IMR-90 (cell line): ENCODE results near the gene HDAC9. TPM values are rescaled to one million over a fixed set of nuclear protein-coding genes. Genes with fewer than 3 reads are reported as not detected.
A peak's percentile ranks its signal among the peaks of the same experiment; 100 is the strongest.

ENCODE experiments used
- ATAC-seq: fragments of 200-7000 bp; cut with Tn5 transposase; 2 replicates; pipeline ENCODE4 v1.9.1; 2020; ENCODE audit warnings: low read depth, mild to moderate bottlenecking, moderate library complexity
- BruUV-seq: library from RNA; stranded (reverse); fragments of 400-500 nt; replicated peaks from 2 replicates; lab custom pipeline; 2021; lab: Mats Ljungman, UMichigan
- CTCF ChIA-PET: fragments of 300-600 bp; formaldehyde crosslinking; extraction: SDS; loops from one replicate; lab custom pipeline; 2021; ENCODE audit warnings: antibody characterized with exemption; lab: Yijun Ruan, JAX
- POLR2A ChIA-PET: fragments of 300-600 bp; sonication (Branson Sonifier 250); formaldehyde crosslinking; loops from one replicate; lab custom pipeline; 2022; ENCODE audit warnings: antibody characterized with exemption; ENCODE audit not compliant: unreplicated experiment; lab: Charles Lee
- DNase-seq: peaks from one replicate; pipeline ENCODE4 v3.0.0; 2013
- H2AFZ ChIP-seq: replicated peaks from 2 replicates; pipeline ENCODE3; 2013; ENCODE audit warnings: low read length, mild to moderate bottlenecking; ENCODE audit not compliant: poor library complexity
- H2AK5ac ChIP-seq: 2 replicates; pipeline ENCODE4 v1.6.1; 2013; ENCODE audit warnings: low read depth, low read length, inconsistent platforms
- H2AK9ac ChIP-seq: replicated peaks from 2 replicates; pipeline ENCODE3; 2013; ENCODE audit warnings: mild to moderate bottlenecking, low read depth, low read length, moderate library complexity; ENCODE audit not compliant: poor library complexity
- H2BK120ac ChIP-seq: 2 replicates; pipeline ENCODE4 v1.6.1; 2013; ENCODE audit warnings: low read depth, low read length, inconsistent platforms
- H2BK15ac ChIP-seq: 3 replicates; pipeline ENCODE4 v1.6.1; 2013; ENCODE audit warnings: low read depth, low read length, inconsistent platforms
- H2BK20ac ChIP-seq: 2 replicates; pipeline ENCODE4 v1.6.1; 2013; ENCODE audit warnings: low read depth, mild to moderate bottlenecking, inconsistent platforms, low read length, moderate library complexity
- H2BK5ac ChIP-seq: 2 replicates; pipeline ENCODE4 v1.6.1; 2013; ENCODE audit warnings: mild to moderate bottlenecking, low read depth, low read length, inconsistent platforms; ENCODE audit not compliant: poor library complexity, severe bottlenecking
- H3K14ac ChIP-seq: replicated peaks from 2 replicates; pipeline ENCODE4 v1.6.1; 2013; ENCODE audit warnings: low read depth, low read length, inconsistent platforms
- H3K18ac ChIP-seq: 2 replicates; pipeline ENCODE4 v1.6.1; 2013; ENCODE audit warnings: low read depth, low read length, control low read depth
- H3K23ac ChIP-seq: 2 replicates; pipeline ENCODE4 v1.6.1; 2013; ENCODE audit warnings: low read depth, low read length, inconsistent platforms
- H3K27ac ChIP-seq: 2 replicates; pipeline ENCODE4 v1.5.1; 2013; ENCODE audit warnings: mild to moderate bottlenecking, control low read depth, low read length; ENCODE audit not compliant: insufficient read depth
- H3K27me3 ChIP-seq: 2 replicates; pipeline ENCODE4 v1.6.1; 2013; ENCODE audit warnings: low read length; ENCODE audit not compliant: control insufficient read depth, insufficient read depth
- H3K36me3 ChIP-seq: 2 replicates; pipeline ENCODE4 v1.6.1; 2013; ENCODE audit warnings: low read length, mixed read lengths; ENCODE audit not compliant: control insufficient read depth, insufficient read depth
- H3K4ac ChIP-seq: 2 replicates; pipeline ENCODE4 v1.6.1; 2013; ENCODE audit warnings: low read depth, low read length, inconsistent platforms
- H3K4me1 ChIP-seq: 2 replicates; pipeline ENCODE4 v1.6.1; 2013; ENCODE audit warnings: low read length, mixed read lengths; ENCODE audit not compliant: control insufficient read depth, insufficient read depth
- H3K4me2 ChIP-seq: 2 replicates; pipeline ENCODE4 v1.6.1; 2013; ENCODE audit warnings: low read depth, mild to moderate bottlenecking, control low read depth, low read length, moderate library complexity
- H3K4me3 ChIP-seq: 2 replicates; pipeline ENCODE4 v1.5.1; 2013; ENCODE audit warnings: low read depth, mild to moderate bottlenecking, control low read depth, low read length, moderate library complexity; ENCODE audit not compliant: insufficient read depth
- H3K56ac ChIP-seq: 2 replicates; pipeline ENCODE4 v1.6.1; 2013; ENCODE audit warnings: low read length, inconsistent platforms; ENCODE audit not compliant: insufficient read depth; ENCODE audit errors: extremely low read depth
- H3K79me1 ChIP-seq, 2 experiments: 2 replicates each; pipeline ENCODE4 v1.6.1; 2013; ENCODE audit warnings: low read length in 2 of 2, inconsistent platforms in 1 of 2, low read depth in 1 of 2
- H3K9ac ChIP-seq: 2 replicates; pipeline ENCODE4 v1.6.1; 2013; ENCODE audit warnings: low read depth, low read length, control low read depth
- H3K9me1 ChIP-seq: 2 replicates; pipeline ENCODE4 v1.6.1; 2013; ENCODE audit warnings: low read length, inconsistent platforms; ENCODE audit not compliant: insufficient read depth
- H3K9me3 ChIP-seq: 2 replicates; pipeline ENCODE4 v1.6.1; 2013; ENCODE audit warnings: low read length; ENCODE audit not compliant: control insufficient read depth, insufficient read depth
- H4K20me1 ChIP-seq: 2 replicates; pipeline ENCODE4 v1.6.1; 2013; ENCODE audit warnings: low read length, inconsistent platforms; ENCODE audit not compliant: insufficient read depth
- H4K5ac ChIP-seq: 2 replicates; pipeline ENCODE4 v1.6.1; 2013; ENCODE audit warnings: mild to moderate bottlenecking, low read depth, low read length, control low read depth
- H4K8ac ChIP-seq, 2 experiments: 2 replicates each; pipeline ENCODE4 v1.6.1; 2013; ENCODE audit warnings: low read depth in 2 of 2, low read length in 2 of 2, control low read depth in 1 of 2, inconsistent platforms in 1 of 2
- H4K91ac ChIP-seq: 2 replicates; pipeline ENCODE4 v1.6.1; 2013; ENCODE audit warnings: low read depth, low read length, inconsistent platforms; ENCODE audit not compliant: insufficient read depth
- MAFK ChIP-seq: IDR thresholded peaks from 2 replicates; pipeline ENCODE4 v1.6.1; 2012; ENCODE audit warnings: low read depth, low read length, improper control_type of control experiment
- RAD21 ChIP-seq: IDR thresholded peaks from 2 replicates; pipeline ENCODE4 v1.6.1; 2012; ENCODE audit warnings: low read length, improper control_type of control experiment
- WGBS, 2 experiments: methylation state at CpG; one replicate each; pipeline versions ENCODE4 v1.1.5 to v1.1.7; 2013; ENCODE audit warnings: missing lambda C conversion rate in 2 of 2; ENCODE audit not compliant: insufficient read length in 1 of 2; ENCODE audit errors: extremely low coverage in 2 of 2; 5-methylcytosine and 5-hydroxymethylcytosine counted together
- dilution Hi-C: fragments of 300-500 bp; cut with HindIII; formaldehyde crosslinking; loops from one replicate; pipeline ENCODE4 v1.14.3; 2018; ENCODE audit warnings: low sequenced_read_pairs; ENCODE audit not compliant: unreplicated experiment
- in situ Hi-C: fragments of 300-500 bp; cut with MboI; formaldehyde crosslinking; loops from 3 replicates; pipeline ENCODE4 v1.14.3; 2019; ENCODE audit warnings: low sequenced_read_pairs, inconsistent platforms, mixed read lengths
- intact Hi-C: fragments of 100-400 bp; cut with micrococcal nuclease; formaldehyde crosslinking; loops from 2 replicates; pipeline ENCODE4 v1.10.0; 2022
- polyA plus RNA-seq, 3 experiments: library from polyadenylated mRNA; depleted of rRNA; stranded (reverse); fragments of >200 nt; gene quantifications; 2 replicates each; pipeline ENCODE4 v1.2.3, GENCODE V29; 2012; ENCODE audit warnings: low replicate concordance in 1 of 3
- total RNA-seq: library from RNA; depleted of rRNA; stranded (reverse); fragments of >200 nt; gene quantifications from 2 replicates; pipeline ENCODE4 v1.2.3, GENCODE V29; 2012

Gene HDAC9
- total and polyA plus RNA-seq, 2 of the 4 experiments (the other 2 are of a cell fraction): 4.3 to 24.7 TPM

GRCh38 chr7:18877874-18878273 lies 382.3 kb downstream of the HDAC9 start:
- Histone ChIP-seq H2BK120ac (no peak overlapping the region), H3K56ac (no peak overlapping the region), H4K91ac (no peak overlapping the region), H2AFZ (no peak overlapping the region), H2AK9ac (no peak overlapping the region), H3K4me2 (no peak overlapping the region), H3K79me1 (no peaks in the 10 kb centered on the region), H3K27ac (no peak overlapping the region), H3K27me3 (no peaks in the 10 kb centered on the region), H4K20me1 (no peaks in the 10 kb centered on the region), H3K4me3 (no peak overlapping the region), H4K5ac (no peak overlapping the region), H3K9me3 (no peaks in the 10 kb centered on the region; the same call in 1 of the 2 replicates), H3K9ac (no peak overlapping the region), H2BK5ac (no peak overlapping the region), H3K14ac (no peak overlapping the region), H3K36me3 (no peaks in the 10 kb centered on the region), H3K23ac (no peak overlapping the region), H2BK20ac (no peak overlapping the region), H3K4me1 (no peaks in the 10 kb centered on the region), H3K18ac (no peak overlapping the region), H3K4ac (no peak overlapping the region), H2BK15ac (no peak overlapping the region), H3K9me1 (no peaks in the 10 kb centered on the region), H2AK5ac (no peak overlapping the region), H4K8ac (no peak overlapping the region)
- dilution Hi-C loops: no loop called here
- CTCF ChIA-PET: no interaction called here
- DNase-seq (no peak), ATAC-seq (no peak)
- TF ChIP-seq RAD21 (no peak), MAFK (peak; percentile 73)
- intact Hi-C loops: no loop called here
- POLR2A ChIA-PET: no interaction called here
- no TSS peak for BruUV-seq
- no CpG with 5 or more reads among the region's 3 CpGs for WGBS, 2 experiments
- in situ Hi-C loops: no loop called here
